SU-DHL-6 (cell line): Measurements from ENCODE around the gene ST6GALNAC4.
A peak's percentile ranks its signal among the peaks of the same experiment; 100 is the strongest.

Source experiments
- H2AFZ ChIP-seq: fragments of 200-600 bp; sonication (generic); 2 replicates; pipeline ENCODE4 v1.6.1; 2014; ENCODE audit warnings: low read depth, mild to moderate bottlenecking, moderate library complexity, mixed read lengths, antibody characterized with exemption, low read length; ENCODE audit not compliant: severe bottlenecking
- H3F3A ChIP-seq: fragments of 200-600 bp; shearing (Covaris generic); 2 replicates; pipeline ENCODE4 v1.6.0; 2016; ENCODE audit warnings: antibody characterized with exemption, mild to moderate bottlenecking; ENCODE audit not compliant: insufficient read depth
- H3K27ac ChIP-seq: fragments of 200-600 bp; sonication (generic); 2 replicates; pipeline ENCODE4 v1.5.1; 2016; ENCODE audit warnings: low read depth, mild to moderate bottlenecking, low read length, moderate library complexity, mixed read lengths
- H3K27me3 ChIP-seq: fragments of 200-600 bp; sonication (generic), shearing (Covaris generic); 2 replicates; pipeline ENCODE4 v1.6.0; 2014; ENCODE audit warnings: mild to moderate bottlenecking, low read length
- H3K36me3 ChIP-seq: fragments of 200-600 bp; sonication (generic); 2 replicates; pipeline ENCODE4 v1.6.1; 2014; ENCODE audit warnings: mild to moderate bottlenecking, low read length, mixed read lengths
- H3K4me2 ChIP-seq: fragments of 300-600, 200-600 bp; shearing (Covaris generic), sonication (generic); 2 replicates; pipeline ENCODE4 v1.6.0; 2014; ENCODE audit warnings: low read length, low read depth, mild to moderate bottlenecking; ENCODE audit not compliant: poor library complexity, severe bottlenecking
- H3K4me3 ChIP-seq: fragments of 200-600 bp; sonication (generic); 2 replicates; pipeline ENCODE4 v1.5.1; 2014; ENCODE audit warnings: antibody characterized with exemption, low read length, mild to moderate bottlenecking, mixed read lengths; ENCODE audit not compliant: insufficient read depth, poor library complexity, severe bottlenecking
- H3K79me2 ChIP-seq: fragments of 200-600 bp; sonication (generic); 2 replicates; pipeline ENCODE4 v1.6.1; 2014; ENCODE audit warnings: mild to moderate bottlenecking, low read length, moderate library complexity; ENCODE audit not compliant: insufficient read depth
- H3K9ac ChIP-seq: fragments of 200-600 bp; sonication (generic); 2 replicates; pipeline ENCODE4 v1.7.0; 2014; ENCODE audit warnings: mild to moderate bottlenecking, low read length
- H3K9me2 ChIP-seq: fragments of 200-600 bp; sonication (generic); replicated peaks from 2 replicates; pipeline ENCODE4 v1.6.1; 2014; ENCODE audit warnings: low read length; ENCODE audit not compliant: insufficient read depth
- H3K9me3 ChIP-seq: fragments of 200-600 bp; sonication (generic); 2 replicates; pipeline ENCODE4 v1.6.1; 2014; ENCODE audit warnings: low read length, mixed read lengths; ENCODE audit not compliant: insufficient read depth
- H4K20me1 ChIP-seq: fragments of 200-600 bp; sonication (generic); 2 replicates; pipeline ENCODE4 v1.6.1; 2014; ENCODE audit warnings: low read depth, mild to moderate bottlenecking, antibody characterized with exemption, low read length, moderate library complexity, mixed read lengths
- EZH2phosphoT487 ChIP-seq: fragments of 200-600 bp; sonication (generic), shearing (Covaris generic); conservative IDR thresholded peaks from 2 replicates; pipeline ENCODE4 v1.6.1; 2018; ENCODE audit warnings: mild to moderate bottlenecking, antibody characterized with exemption, low read length, moderate library complexity, mixed read lengths
- TF ChIP-seq, protein P1 (sequence below): fragments of 200-600 bp; sonication (generic); IDR thresholded peaks from one replicate; pipeline ENCODE4 v1.5.1; 2017; ENCODE audit warnings: antibody characterized with exemption, mild to moderate bottlenecking, low read length, moderate library complexity; ENCODE audit not compliant: insufficient read depth, poor library complexity, severe bottlenecking

Gene ST6GALNAC4

DNA sequence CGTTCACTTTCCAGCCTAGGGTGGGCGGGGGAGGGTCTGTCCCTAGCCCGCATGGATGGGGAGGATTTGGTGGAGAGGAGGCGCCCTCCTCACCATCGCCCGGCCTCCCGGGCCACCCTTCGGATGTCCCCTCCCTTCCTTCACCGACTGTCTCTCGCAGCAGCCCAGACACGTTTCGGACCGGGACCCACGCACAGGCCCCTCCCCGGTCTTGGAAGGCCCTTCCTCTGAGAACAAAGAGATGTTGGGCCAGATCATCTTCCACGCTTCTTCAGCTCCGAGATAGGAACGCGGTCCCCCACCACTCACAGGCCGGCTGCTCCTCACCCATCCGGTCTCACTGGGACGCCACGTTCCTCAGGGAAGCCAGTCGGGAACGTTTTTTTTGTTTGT is 21.5 kb upstream of the ST6GALNAC4 start:
- H2AFZ ChIP-seq, result peak overlapping the region; percentile 45
- peak overlapping the region; percentile 76 for H3K4me3 ChIP-seq
- H3K27me3 ChIP-seq, result no peaks in the 10 kb centered on the region
- peaks cover 34% of the 10 kb centered on the region for H3F3A ChIP-seq
- H3K36me3 ChIP-seq, result peaks cover 12% of the 10 kb centered on the region
- peak overlapping the region; percentile 79 for H3K9ac ChIP-seq
- no peaks in the 10 kb centered on the region for H3K9me3 ChIP-seq
- peak overlapping the region; percentile 97 for H3K4me2 ChIP-seq
- H3K9me2 ChIP-seq, result no peaks in the 10 kb centered on the region
- no peak for TF ChIP-seq EZH2phosphoT487
- TF ChIP-seq, protein P1, sequence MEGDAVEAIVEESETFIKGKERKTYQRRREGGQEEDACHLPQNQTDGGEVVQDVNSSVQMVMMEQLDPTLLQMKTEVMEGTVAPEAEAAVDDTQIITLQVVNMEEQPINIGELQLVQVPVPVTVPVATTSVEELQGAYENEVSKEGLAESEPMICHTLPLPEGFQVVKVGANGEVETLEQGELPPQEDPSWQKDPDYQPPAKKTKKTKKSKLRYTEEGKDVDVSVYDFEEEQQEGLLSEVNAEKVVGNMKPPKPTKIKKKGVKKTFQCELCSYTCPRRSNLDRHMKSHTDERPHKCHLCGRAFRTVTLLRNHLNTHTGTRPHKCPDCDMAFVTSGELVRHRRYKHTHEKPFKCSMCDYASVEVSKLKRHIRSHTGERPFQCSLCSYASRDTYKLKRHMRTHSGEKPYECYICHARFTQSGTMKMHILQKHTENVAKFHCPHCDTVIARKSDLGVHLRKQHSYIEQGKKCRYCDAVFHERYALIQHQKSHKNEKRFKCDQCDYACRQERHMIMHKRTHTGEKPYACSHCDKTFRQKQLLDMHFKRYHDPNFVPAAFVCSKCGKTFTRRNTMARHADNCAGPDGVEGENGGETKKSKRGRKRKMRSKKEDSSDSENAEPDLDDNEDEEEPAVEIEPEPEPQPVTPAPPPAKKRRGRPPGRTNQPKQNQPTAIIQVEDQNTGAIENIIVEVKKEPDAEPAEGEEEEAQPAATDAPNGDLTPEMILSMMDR, result no peak
- peak overlapping the region; percentile 62 for H3K27ac ChIP-seq
- H4K20me1 ChIP-seq, result no peaks in the 10 kb centered on the region
- peaks cover 19% of the 10 kb centered on the region for H3K79me2 ChIP-seq

DNA sequence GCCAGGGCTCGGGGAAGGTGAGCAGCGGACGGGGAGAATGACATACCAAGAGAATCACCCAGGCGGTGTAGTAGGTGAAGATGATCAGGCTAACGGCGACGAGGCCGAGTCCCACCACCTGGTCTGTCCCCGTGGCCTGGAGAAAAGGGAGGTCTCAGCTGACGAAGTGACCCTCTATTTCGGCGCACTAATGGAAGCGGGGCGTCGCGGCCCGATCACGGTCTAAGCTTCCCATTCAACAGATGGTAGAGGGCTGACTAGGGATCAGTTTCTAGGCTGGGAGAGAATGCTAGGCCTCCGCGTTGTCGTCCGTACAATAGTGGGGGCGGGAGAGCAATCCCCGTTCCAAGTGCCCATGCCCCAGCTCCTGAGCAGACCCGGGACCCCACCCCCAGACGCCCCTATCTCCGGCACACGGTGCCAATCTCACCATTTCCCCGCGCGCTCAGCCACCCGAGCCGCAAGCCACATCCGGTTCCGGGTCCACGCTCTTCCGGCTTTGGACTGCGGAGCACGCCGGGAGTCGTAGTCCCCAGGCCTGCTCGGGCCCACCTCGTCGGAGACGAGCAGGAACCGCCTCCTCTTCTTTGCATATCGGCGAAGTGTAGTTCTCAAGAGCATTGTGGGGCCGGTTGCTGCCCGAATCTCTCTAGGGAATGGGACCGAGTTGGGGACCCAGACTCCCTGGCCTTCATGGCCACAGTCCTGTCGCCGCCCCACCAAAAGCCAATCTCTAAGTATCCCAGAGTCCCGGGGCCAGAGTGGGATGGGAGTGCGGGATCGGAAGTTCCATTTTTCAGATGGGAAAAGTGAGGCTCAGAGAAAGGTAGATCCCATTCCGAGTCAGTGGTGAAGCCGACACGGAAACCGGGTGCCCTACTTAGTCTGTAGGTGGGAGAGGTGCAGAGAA is 20.8 kb upstream of the ST6GALNAC4 start, which contains the start of gene DPM2:
DPM2 (minus strand) TSS at position 467 of the 910 bp plus-strand sequence; CDS start at position 433, 34 bp downstream.
- Histone ChIP-seq H3K4me2 (peak within 1 kb of the TSS; percentile 97), H3K9me2 (no peaks in the 10 kb centered on the region), H3K27ac (peak within 1 kb of the TSS; percentile 62), H3K9me3 (no peaks in the 10 kb centered on the region), H3K4me3 (peak within 1 kb of the TSS; percentile 76), H2AFZ (peak within 1 kb of the TSS; percentile 45), H3F3A (peaks cover 34% of the 10 kb centered on the region), H3K9ac (peak within 1 kb of the TSS; percentile 79), H4K20me1 (no peaks in the 10 kb centered on the region), H3K27me3 (no peaks in the 10 kb centered on the region), H3K36me3 (peaks cover 9% of the 10 kb centered on the region; the same call in 1 of the 2 replicates), H3K79me2 (peaks cover 19% of the 10 kb centered on the region)
- TF ChIP-seq EZH2phosphoT487, result no peak
- TF ChIP-seq, protein P1, result no peak

DNA sequence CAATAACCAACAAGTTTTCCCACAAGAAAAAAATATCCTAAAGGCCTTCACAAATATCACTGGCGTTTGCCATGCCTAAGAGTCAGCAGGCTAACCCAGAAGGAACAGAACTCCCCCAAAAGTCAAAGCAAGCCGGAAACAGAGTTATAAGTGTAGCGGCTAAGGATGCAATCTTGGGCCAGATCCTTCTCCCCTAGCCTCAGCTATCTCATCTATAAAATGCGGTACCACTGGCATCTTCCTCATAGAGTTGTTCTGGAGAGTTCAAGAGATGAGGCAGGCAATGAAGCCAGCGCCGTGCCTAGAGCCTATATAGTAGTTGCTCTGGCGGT is 20.2 kb upstream of the ST6GALNAC4 start:
- Histone ChIP-seq H3K9ac (peak overlapping the region; percentile 79), H3K36me3 (0 out of 2 replicates have a peak, but pooled peaks cover 3% of the 10 kb centered on the region), H3K9me3 (no peaks in the 10 kb centered on the region), H3K9me2 (no peaks in the 10 kb centered on the region), H3K4me3 (peak overlapping the region; percentile 76), H4K20me1 (no peaks in the 10 kb centered on the region), H3K27me3 (no peaks in the 10 kb centered on the region), H3K79me2 (peaks cover 19% of the 10 kb centered on the region), H3K4me2 (peak overlapping the region; percentile 97), H3K27ac (peak overlapping the region; percentile 33; the same call in 1 of the 2 replicates), H2AFZ (no peak overlapping the region), H3F3A (peaks cover 32% of the 10 kb centered on the region)
- TF ChIP-seq, protein P1, result no peak
